SK-N-SH (cell line): ENCODE data around the gene PNPLA2. TPM values are rescaled to one million over a fixed set of nuclear protein-coding genes. Genes with fewer than 3 reads are reported as not detected.

ENCODE experiments used
- CTCF ChIA-PET: fragments of 300-600, 350-600 bp; formaldehyde crosslinking; extraction: SDS; loops from one replicate; lab custom pipeline; 2021; lab: Yijun Ruan, JAX
- POLR2A ChIA-PET: fragments of 350-600 bp; sonication (Branson Sonifier 250); formaldehyde crosslinking; extraction: SDS; loops from one replicate; lab custom pipeline; 2020; ENCODE audit warnings: antibody characterized with exemption, inconsistent platforms; lab: Yijun Ruan, JAX
- DNase-seq: peaks from one replicate; pipeline ENCODE4 v3.0.0; 2012
- H2AFZ ChIP-seq: fragments of 200-600 bp; sonication (generic); 2 replicates; pipeline ENCODE4 v1.8.1; 2016; ENCODE audit warnings: antibody characterized with exemption, mild to moderate bottlenecking, low read depth
- H3F3A ChIP-seq: fragments of 200-600 bp; sonication (generic); replicated peaks from 2 replicates; pipeline ENCODE3; 2016; ENCODE audit warnings: antibody characterized with exemption, mild to moderate bottlenecking; ENCODE audit not compliant: insufficient read depth
- H3K27ac ChIP-seq, 2 experiments: fragments of 200-500 bp in 1 of 2; fragments of 200-600 bp in 1 of 2; sonication (Bioruptor generic) in 1 of 2; sonication (generic), shearing (Covaris generic) in 1 of 2; 2 replicates each; pipeline versions ENCODE4 v1.5.1 to v1.6.1; 2014 to 2016; ENCODE audit warnings: low read depth in 2 of 2, inconsistent platforms in 1 of 2, low read length in 1 of 2, mild to moderate bottlenecking in 1 of 2, mixed read lengths in 1 of 2
- H3K27me3 ChIP-seq: fragments of 200-600 bp; sonication (generic), shearing (Covaris generic); 2 replicates; pipeline ENCODE4 v1.6.1; 2016; ENCODE audit warnings: mixed run types; ENCODE audit not compliant: insufficient read depth
- H3K36me3 ChIP-seq, 2 experiments: fragments of 200-500 bp in 1 of 2; fragments of 200-600 bp in 1 of 2; sonication (Bioruptor generic) in 1 of 2; sonication (generic) in 1 of 2; replicated peaks in 1 of 2; 2 replicates each; pipeline versions ENCODE3 to v1.5.1; 2014 to 2016; ENCODE audit warnings: low read length in 1 of 2, mild to moderate bottlenecking in 1 of 2; ENCODE audit not compliant: insufficient read depth in 2 of 2, control insufficient read depth in 1 of 2
- H3K4me1 ChIP-seq, 2 experiments: fragments of 200-500 bp in 1 of 2; fragments of 200-600 bp in 1 of 2; sonication (Bioruptor generic) in 1 of 2; sonication (generic), shearing (Covaris generic) in 1 of 2; 2 replicates each; pipeline versions ENCODE4 v1.5.1 to v1.6.1; 2014 to 2016; ENCODE audit warnings: low read depth in 1 of 2, low read length in 1 of 2, mixed run types in 1 of 2; ENCODE audit not compliant: insufficient read depth in 2 of 2, control insufficient read depth in 1 of 2
- H3K4me2 ChIP-seq: fragments of 200-600 bp; sonication (generic), shearing (Covaris generic); 2 replicates; pipeline ENCODE4 v1.6.1; 2017; ENCODE audit warnings: mixed run types
- H3K4me3 ChIP-seq, 2 experiments: fragments of 200-500 bp in 1 of 2; fragments of 200-600 bp in 1 of 2; sonication (Bioruptor generic) in 1 of 2; sonication (generic), shearing (Covaris generic) in 1 of 2; 2 replicates each; pipeline versions ENCODE4 v1.5.1 to v1.8.1; 2014 to 2016; ENCODE audit warnings: low read depth in 2 of 2, inconsistent platforms in 1 of 2, low read length in 1 of 2, mild to moderate bottlenecking in 1 of 2, mixed read lengths in 1 of 2, moderate library complexity in 1 of 2
- H3K79me2 ChIP-seq: fragments of 200-600 bp; sonication (generic); 2 replicates; pipeline ENCODE4 v1.8.1; 2017; ENCODE audit warnings: mild to moderate bottlenecking; ENCODE audit not compliant: insufficient read depth
- H3K9ac ChIP-seq: fragments of 200-600 bp; sonication (generic); 2 replicates; pipeline ENCODE4 v1.6.1; 2017; ENCODE audit warnings: mixed run types
- H3K9me2 ChIP-seq: fragments of 200-600 bp; sonication (generic); 2 replicates; pipeline ENCODE4 v1.6.1; 2017; ENCODE audit warnings: mixed run types
- H3K9me3 ChIP-seq: fragments of 200-600 bp; sonication (generic); 2 replicates; pipeline ENCODE4 v1.6.1; 2017; ENCODE audit warnings: mixed run types, mild to moderate bottlenecking, moderate library complexity
- H4K20me1 ChIP-seq: fragments of 200-600 bp; sonication (generic); 2 replicates; pipeline ENCODE4 v1.6.1; 2017; ENCODE audit warnings: mild to moderate bottlenecking, mixed run types; ENCODE audit not compliant: insufficient read depth
- CHD2 ChIP-seq: fragments of 150-350 bp; IDR thresholded peaks from 2 replicates; pipeline ENCODE4 v1.6.1; 2018; ENCODE audit warnings: low read length; ENCODE audit not compliant: partially characterized antibody
- ELF1 ChIP-seq: IDR thresholded peaks from 2 replicates; pipeline ENCODE4 v1.4.0; 2012
- EP300 ChIP-seq, 2 experiments: IDR thresholded peaks; 2 replicates each; pipeline versions ENCODE4 v1.4.0 to v1.6.1; 2012; ENCODE audit warnings: borderline replicate concordance in 1 of 2, low read depth in 1 of 2, low read length in 1 of 2
- FOXM1 ChIP-seq: IDR thresholded peaks from 2 replicates; pipeline ENCODE4 v1.4.0; 2012; ENCODE audit warnings: low read depth, mild to moderate bottlenecking
- GABPA ChIP-seq: IDR thresholded peaks from 2 replicates; pipeline ENCODE4 v1.4.0; 2012; ENCODE audit warnings: low read depth, mild to moderate bottlenecking
- GATA2 ChIP-seq: sonication (generic); formaldehyde crosslinking; IDR thresholded peaks from 2 replicates; pipeline ENCODE4 v1.5.0; 2020; ENCODE audit warnings: mild to moderate bottlenecking, missing genetic modification reagents
- IRF3 ChIP-seq: fragments of 150-350 bp; IDR thresholded peaks from 2 replicates; pipeline ENCODE4 v1.6.1; 2016; ENCODE audit warnings: mild to moderate bottlenecking, low read depth, low read length
- JUND ChIP-seq: IDR thresholded peaks from 2 replicates; pipeline ENCODE4 v1.4.0; 2012
- MEF2A ChIP-seq: IDR thresholded peaks from 2 replicates; pipeline ENCODE4 v1.4.0; 2012; ENCODE audit warnings: low read depth, borderline replicate concordance
- MXI1 ChIP-seq: IDR thresholded peaks from 2 replicates; pipeline ENCODE4 v1.6.1; 2012; ENCODE audit warnings: mild to moderate bottlenecking, low read depth, low read length, improper control_type of control experiment
- PBX3 ChIP-seq: IDR thresholded peaks from 2 replicates; pipeline ENCODE4; 2012
- POLR2AphosphoS5 ChIP-seq: IDR thresholded peaks from 2 replicates; pipeline ENCODE4 v1.6.1; 2012; ENCODE audit warnings: low read depth, low read length
- RAD21 ChIP-seq: IDR thresholded peaks from 2 replicates; pipeline ENCODE4 v1.6.1; 2012; ENCODE audit warnings: mild to moderate bottlenecking, low read length
- RCOR1 ChIP-seq: fragments of 150-350 bp; IDR thresholded peaks from 2 replicates; pipeline ENCODE4 v1.6.1; 2017; ENCODE audit warnings: antibody characterized with exemption, low read length
- RXRA ChIP-seq: IDR thresholded peaks from 2 replicates; pipeline ENCODE4 v1.4.0; 2012; ENCODE audit warnings: low read depth, mild to moderate bottlenecking, borderline replicate concordance
- SIN3A ChIP-seq: IDR thresholded peaks from 2 replicates; pipeline ENCODE4 v1.6.1; 2012; ENCODE audit warnings: low read depth, mild to moderate bottlenecking, low read length, moderate library complexity, borderline replicate concordance
- SMC3 ChIP-seq: IDR thresholded peaks from 2 replicates; pipeline ENCODE4 v1.6.1; 2012; ENCODE audit warnings: low read depth, low read length, improper control_type of control experiment
- TCF12 ChIP-seq: IDR thresholded peaks from 2 replicates; pipeline ENCODE4 v1.4.0; 2012
- TEAD4 ChIP-seq: IDR thresholded peaks from 2 replicates; pipeline ENCODE4 v1.4.0; 2012; ENCODE audit warnings: mild to moderate bottlenecking, borderline replicate concordance; ENCODE audit not compliant: insufficient read depth
- YY1 ChIP-seq: IDR thresholded peaks from 2 replicates; pipeline ENCODE4 v1.4.0; 2012; ENCODE audit warnings: low read depth, mild to moderate bottlenecking
- WGBS: methylation state at CpG from one replicate; pipeline ENCODE4 v1.1.6; 2017; ENCODE audit warnings: low lambda C conversion rate; 5-methylcytosine and 5-hydroxymethylcytosine counted together
- polyA plus RNA-seq, 3 experiments: library from polyadenylated mRNA; depleted of rRNA; stranded (reverse); fragments of >200 nt; gene quantifications; 2 replicates each; pipeline ENCODE4 v1.2.3, GENCODE V29; 2012
- TF ChIP-seq, protein P1 (sequence below): fragments of 150-350 bp; IDR thresholded peaks from 2 replicates; pipeline ENCODE4 v1.6.1; 2017; ENCODE audit warnings: antibody characterized with exemption, low read length, low read depth, borderline replicate concordance
- TF ChIP-seq, protein P2 (sequence below): IDR thresholded peaks from 2 replicates; pipeline ENCODE4 v1.4.0; 2012; ENCODE audit warnings: low read depth, borderline replicate concordance
- TF ChIP-seq, protein P3 (sequence below): IDR thresholded peaks from 2 replicates; pipeline ENCODE4 v1.4.0; 2012; ENCODE audit warnings: low read depth
- TF ChIP-seq, protein P4 (sequence below): fragments of 200-600 bp; sonication (generic); IDR thresholded peaks from 2 replicates; pipeline ENCODE4 v1.6.1; 2017; ENCODE audit warnings: antibody characterized with exemption, mild to moderate bottlenecking, moderate library complexity
- TF ChIP-seq, protein P5 (sequence below): IDR thresholded peaks from 2 replicates; pipeline ENCODE4 v1.4.0; 2012; ENCODE audit warnings: low read depth, borderline replicate concordance

The PNPLA2 gene
- polyA plus RNA-seq, 1 of the 3 experiments (the other 2 are of a cell fraction): 60.3 TPM

GRCh38 chr11:819129-819931 is 616 bp downstream of the PNPLA2 start:
- ChIA-PET CTCF (interaction anchor here (0.8 to 1.7 kb wide), 10 partner anchors 9 to 124 kb away, joined by 3 to 9 read pairs (median 4); partner anchors contain the start of genes CD151, CRACR2B, DEAF1 and RPLP2), POLR2A (interaction anchor here (0.7 to 2.7 kb wide), 15 partner anchors 9 to 124 kb away, joined by 3 to 34 read pairs (median 6); partner anchors contain the start of genes CD151, CEND1, CRACR2B and DEAF1)
- H3K4me1 ChIP-seq: peaks cover 14 to 26% of the 10 kb centered on the region in 2 experiments; a peak in 3 of 4 replicates
- peaks cover 3 to 8% of the 10 kb centered on the region in 2 experiments for H3K36me3 ChIP-seq
- H3F3A ChIP-seq: peaks cover 16% of the 10 kb centered on the region
- peak overlapping the region; percentile 82; the same call in 1 of the 2 replicates for H2AFZ ChIP-seq
- peaks cover 28% of the 10 kb centered on the region for H4K20me1 ChIP-seq
- H3K79me2 ChIP-seq: peaks cover 26% of the 10 kb centered on the region
- WGBS: 2% methylated on average over 19 of the region's 96 CpGs
- no peaks in the 10 kb centered on the region for H3K27me3 ChIP-seq
- H3K9me2 ChIP-seq: no peaks in the 10 kb centered on the region
- H3K4me3 ChIP-seq: peak overlapping the region; percentile 71 to 79
- peak overlapping the region; percentile 98 for H3K4me2 ChIP-seq
- H3K27ac ChIP-seq: peak overlapping the region; percentile 73 to 75
- peak; percentile 98 for DNase-seq
- no peaks in the 10 kb centered on the region for H3K9me3 ChIP-seq
- peak overlapping the region; percentile 83 for H3K9ac ChIP-seq
- no peak for TF ChIP-seq MEF2A
- TF ChIP-seq, protein P1, sequence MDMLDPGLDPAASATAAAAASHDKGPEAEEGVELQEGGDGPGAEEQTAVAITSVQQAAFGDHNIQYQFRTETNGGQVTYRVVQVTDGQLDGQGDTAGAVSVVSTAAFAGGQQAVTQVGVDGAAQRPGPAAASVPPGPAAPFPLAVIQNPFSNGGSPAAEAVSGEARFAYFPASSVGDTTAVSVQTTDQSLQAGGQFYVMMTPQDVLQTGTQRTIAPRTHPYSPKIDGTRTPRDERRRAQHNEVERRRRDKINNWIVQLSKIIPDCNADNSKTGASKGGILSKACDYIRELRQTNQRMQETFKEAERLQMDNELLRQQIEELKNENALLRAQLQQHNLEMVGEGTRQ: no peak
- TF ChIP-seq GATA2 (CRISPR knock-in tag): no peak
- TF ChIP-seq YY1: no peak
- TF ChIP-seq CHD2: no peak
- TF ChIP-seq GABPA: no peak
- peak; percentile 96 for TF ChIP-seq POLR2AphosphoS5
- TF ChIP-seq ELF1: no peak
- TF ChIP-seq RAD21: no peak
- TF ChIP-seq RXRA: no peak
- TF ChIP-seq SMC3: no peak
- no peak for TF ChIP-seq TCF12
- TF ChIP-seq IRF3: no peak
- TF ChIP-seq JUND: no peak
- TF ChIP-seq MXI1: peak; percentile 71
- TF ChIP-seq FOXM1: no peak
- TF ChIP-seq, protein P2, sequence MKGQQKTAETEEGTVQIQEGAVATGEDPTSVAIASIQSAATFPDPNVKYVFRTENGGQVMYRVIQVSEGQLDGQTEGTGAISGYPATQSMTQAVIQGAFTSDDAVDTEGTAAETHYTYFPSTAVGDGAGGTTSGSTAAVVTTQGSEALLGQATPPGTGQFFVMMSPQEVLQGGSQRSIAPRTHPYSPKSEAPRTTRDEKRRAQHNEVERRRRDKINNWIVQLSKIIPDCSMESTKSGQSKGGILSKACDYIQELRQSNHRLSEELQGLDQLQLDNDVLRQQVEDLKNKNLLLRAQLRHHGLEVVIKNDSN: no peak
- peak; percentile 59; the same call in 1 of the 2 replicates for TF ChIP-seq SIN3A
- TF ChIP-seq RCOR1: no peak
- TF ChIP-seq, protein P3, sequence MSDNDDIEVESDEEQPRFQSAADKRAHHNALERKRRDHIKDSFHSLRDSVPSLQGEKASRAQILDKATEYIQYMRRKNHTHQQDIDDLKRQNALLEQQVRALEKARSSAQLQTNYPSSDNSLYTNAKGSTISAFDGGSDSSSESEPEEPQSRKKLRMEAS: no peak
- no peak for TF ChIP-seq TEAD4
- TF ChIP-seq, protein P4, sequence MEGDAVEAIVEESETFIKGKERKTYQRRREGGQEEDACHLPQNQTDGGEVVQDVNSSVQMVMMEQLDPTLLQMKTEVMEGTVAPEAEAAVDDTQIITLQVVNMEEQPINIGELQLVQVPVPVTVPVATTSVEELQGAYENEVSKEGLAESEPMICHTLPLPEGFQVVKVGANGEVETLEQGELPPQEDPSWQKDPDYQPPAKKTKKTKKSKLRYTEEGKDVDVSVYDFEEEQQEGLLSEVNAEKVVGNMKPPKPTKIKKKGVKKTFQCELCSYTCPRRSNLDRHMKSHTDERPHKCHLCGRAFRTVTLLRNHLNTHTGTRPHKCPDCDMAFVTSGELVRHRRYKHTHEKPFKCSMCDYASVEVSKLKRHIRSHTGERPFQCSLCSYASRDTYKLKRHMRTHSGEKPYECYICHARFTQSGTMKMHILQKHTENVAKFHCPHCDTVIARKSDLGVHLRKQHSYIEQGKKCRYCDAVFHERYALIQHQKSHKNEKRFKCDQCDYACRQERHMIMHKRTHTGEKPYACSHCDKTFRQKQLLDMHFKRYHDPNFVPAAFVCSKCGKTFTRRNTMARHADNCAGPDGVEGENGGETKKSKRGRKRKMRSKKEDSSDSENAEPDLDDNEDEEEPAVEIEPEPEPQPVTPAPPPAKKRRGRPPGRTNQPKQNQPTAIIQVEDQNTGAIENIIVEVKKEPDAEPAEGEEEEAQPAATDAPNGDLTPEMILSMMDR: 0 out of 2 replicates have a peak, but pooled peaks have one; percentile 8
- TF ChIP-seq, protein P5, sequence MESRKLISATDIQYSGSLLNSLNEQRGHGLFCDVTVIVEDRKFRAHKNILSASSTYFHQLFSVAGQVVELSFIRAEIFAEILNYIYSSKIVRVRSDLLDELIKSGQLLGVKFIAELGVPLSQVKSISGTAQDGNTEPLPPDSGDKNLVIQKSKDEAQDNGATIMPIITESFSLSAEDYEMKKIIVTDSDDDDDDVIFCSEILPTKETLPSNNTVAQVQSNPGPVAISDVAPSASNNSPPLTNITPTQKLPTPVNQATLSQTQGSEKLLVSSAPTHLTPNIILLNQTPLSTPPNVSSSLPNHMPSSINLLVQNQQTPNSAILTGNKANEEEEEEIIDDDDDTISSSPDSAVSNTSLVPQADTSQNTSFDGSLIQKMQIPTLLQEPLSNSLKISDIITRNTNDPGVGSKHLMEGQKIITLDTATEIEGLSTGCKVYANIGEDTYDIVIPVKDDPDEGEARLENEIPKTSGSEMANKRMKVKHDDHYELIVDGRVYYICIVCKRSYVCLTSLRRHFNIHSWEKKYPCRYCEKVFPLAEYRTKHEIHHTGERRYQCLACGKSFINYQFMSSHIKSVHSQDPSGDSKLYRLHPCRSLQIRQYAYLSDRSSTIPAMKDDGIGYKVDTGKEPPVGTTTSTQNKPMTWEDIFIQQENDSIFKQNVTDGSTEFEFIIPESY: peak; percentile 54; the same call in 1 of the 2 replicates
- no peak for TF ChIP-seq EP300 (IDR thresholded peaks at IDR 0.05; ENCODE audit: borderline replicate concordance in 1 of 2, low read depth in 1 of 2, low read length in 1 of 2)
- TF ChIP-seq PBX3: no peak; the same call in 1 of the 2 replicates
